GM21526 (cell line): ENCODE results near the gene PDE6C.
"Not testable (repeated sequence)": the region's sequence is repeated elsewhere in the genome, so short reads cannot be mapped to it uniquely, and the experiment has no call there.

ENCODE experiments used
- ATAC-seq: cut with Tn5 transposase; IDR thresholded peaks from one replicate; pipeline ENCODE4 v1.9.1; 2021; ENCODE audit warnings: moderate library complexity; ENCODE audit not compliant: unreplicated experiment, low FRiP score

PDE6C gene

GRCh38 chr10:93696582-93696981 is 84.2 kb downstream of the PDE6C start:
- not testable (repeated sequence) for ATAC-seq

- ATAC-seq: no peak
Observed at GRCh38 chr10:93697207-93697606, 84.9 kb downstream of the PDE6C start.

DNA sequence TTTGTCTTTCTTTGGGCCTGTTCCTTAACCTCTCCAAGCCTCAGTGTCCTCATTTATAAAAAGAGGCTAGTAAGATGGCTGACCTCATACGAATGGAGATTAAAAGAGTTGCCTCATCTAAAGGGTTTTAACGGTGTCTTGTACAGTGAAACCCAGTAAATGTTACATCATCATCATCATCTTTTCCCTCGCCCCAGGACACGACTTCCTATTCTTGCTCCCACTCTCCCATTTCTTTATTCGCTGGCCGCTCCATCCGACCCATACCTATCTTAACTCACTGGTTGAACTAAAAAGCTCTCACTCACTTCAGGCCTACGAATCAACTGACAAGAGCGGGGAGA is 89.5 kb downstream of the PDE6C start:
- ATAC-seq: peak; percentile 12

DNA sequence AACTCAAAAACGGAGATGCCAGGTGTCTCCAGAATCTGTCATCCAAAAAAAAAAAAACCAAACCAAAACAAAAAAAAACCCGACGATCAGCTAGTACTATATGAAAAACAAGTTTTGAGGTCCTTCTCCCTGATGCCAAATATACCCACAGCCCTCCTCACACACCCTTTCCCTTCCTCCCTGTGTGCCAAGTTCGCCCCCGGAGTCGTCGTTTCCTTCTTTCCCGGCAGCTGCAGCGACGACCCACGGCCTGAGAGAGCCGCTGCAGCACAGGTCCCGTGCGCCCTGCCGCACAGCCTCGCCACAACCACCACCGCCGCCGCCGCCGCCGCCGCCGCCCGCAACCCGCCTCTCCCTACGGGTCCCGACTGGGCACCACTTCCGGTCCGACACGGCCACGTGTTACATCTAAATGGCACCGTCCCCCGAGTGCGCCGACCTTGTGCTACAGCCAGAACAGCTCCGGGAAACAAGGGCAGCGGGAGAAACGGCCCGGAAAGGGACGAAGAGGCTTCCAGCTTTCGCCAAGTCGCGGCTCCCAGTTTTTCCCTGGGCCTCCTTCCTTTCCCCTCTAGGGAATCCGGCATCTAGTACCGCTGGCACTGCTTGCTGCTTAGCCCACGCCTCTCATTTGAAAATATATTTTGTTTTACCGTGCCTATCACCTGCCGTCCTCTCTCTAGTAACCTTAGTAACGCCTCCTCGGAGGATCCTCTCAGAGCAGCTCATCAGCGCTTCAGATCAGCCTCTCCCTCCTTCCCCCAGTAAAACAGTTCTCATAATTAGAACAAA is 90.1 kb downstream of the PDE6C start, which contains the start of gene FRA10AC1:
Gene FRA10AC1, minus strand, starts transcription at position 383 of the 792 bp plus-strand sequence. CDS start 2,486 bp downstream, outside the sequence.
- peak; percentile 76 for ATAC-seq

GRCh38 chr10:93703066-93703465 is 90.7 kb downstream of the PDE6C start:
- ATAC-seq: peak; percentile 1

GRCh38 chr10:93703841-93704240 is 91.5 kb downstream of the PDE6C start:
- no peak for ATAC-seq

GRCh38 chr10:93704451-93704850 is 92.1 kb downstream of the PDE6C start:
- no peak for ATAC-seq

DNA sequence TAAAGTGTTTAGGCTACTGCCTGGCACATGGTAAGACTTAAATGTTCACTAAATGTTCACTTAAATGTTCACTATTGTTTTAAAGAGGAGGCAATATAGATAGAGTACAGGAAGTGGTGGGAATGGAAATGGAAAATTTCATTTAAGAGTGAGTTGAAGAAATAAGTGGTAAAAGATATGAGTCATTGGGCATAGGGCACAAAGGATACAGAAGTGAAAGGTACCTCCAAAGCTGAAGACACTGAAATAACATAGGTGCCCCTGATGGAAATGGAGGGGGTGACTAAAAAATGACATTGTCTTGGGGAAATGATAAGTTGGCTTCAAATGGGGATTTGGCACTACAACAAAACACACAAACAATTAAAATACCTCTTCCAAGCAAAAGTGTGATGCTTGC is 95.3 kb downstream of the PDE6C start:
- ATAC-seq: no peak

DNA sequence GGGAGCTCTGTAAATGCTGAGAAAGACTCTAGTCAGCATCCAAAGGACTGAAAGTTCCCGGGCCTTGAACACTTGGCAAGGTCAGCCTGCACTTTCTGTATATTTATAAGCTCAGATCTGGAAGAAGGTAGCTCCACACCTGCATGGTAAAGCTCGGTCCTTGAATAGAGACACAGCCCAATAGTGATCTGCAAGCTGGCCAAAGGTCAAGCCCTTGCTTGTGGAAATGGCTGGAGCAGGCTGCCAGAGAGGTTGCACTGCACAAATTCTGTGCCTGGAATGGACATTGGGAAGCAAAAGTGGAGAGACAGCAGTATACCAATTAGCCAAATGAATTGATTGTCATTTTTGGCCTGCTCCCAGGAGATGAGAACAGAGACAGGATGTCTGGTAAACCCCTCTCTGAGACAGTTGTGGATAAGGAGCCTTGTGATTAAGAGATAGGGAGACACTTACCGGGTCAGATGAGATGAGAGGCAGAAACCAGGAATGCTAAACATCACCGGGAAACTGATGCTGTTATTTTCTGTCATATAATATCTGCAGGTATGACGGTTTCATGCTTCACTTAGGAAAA is 98.1 kb downstream of the PDE6C start:
- no peak for ATAC-seq

- ATAC-seq: no peak
Observed at GRCh38 chr10:93711891-93712290, 99.6 kb downstream of the PDE6C start.

GRCh38 chr10:93712593-93712992 is 100.3 kb downstream of the PDE6C start:
- ATAC-seq: no peak

- ATAC-seq: peak; percentile 91
Observed at GRCh38 chr10:93715345-93715744, 103.0 kb downstream of the PDE6C start.
